Activated naive CD8-positive, alpha-beta T cell treated with anti-CD3 and anti-CD28 coated beads for 36 hours (primary cell): ENCODE measurements around the gene FAM168A. TPM values are rescaled to one million over a fixed set of nuclear protein-coding genes. Genes with fewer than 3 reads are reported as not detected.

Experiments
- DNase-seq: peaks from one replicate; pipeline ENCODE4 v3.0.0; 2021
- H3K27ac Mint-ChIP-seq: one replicate; pipeline ENCODE4 v1.8.0; 2022; ENCODE audit warnings: mild to moderate bottlenecking, moderate library complexity, mixed read lengths
- H3K27me3 Mint-ChIP-seq: one replicate; pipeline ENCODE4 v1.8.0; 2022; ENCODE audit warnings: mild to moderate bottlenecking, mixed read lengths
- H3K36me3 Mint-ChIP-seq: one replicate; pipeline ENCODE4 v1.8.0; 2021; ENCODE audit warnings: mild to moderate bottlenecking, mixed read lengths
- H3K4me1 Mint-ChIP-seq: one replicate; pipeline ENCODE4 v1.8.0; 2021; ENCODE audit warnings: mixed read lengths
- H3K4me3 Mint-ChIP-seq: one replicate; pipeline ENCODE4 v1.8.0; 2022; ENCODE audit warnings: mild to moderate bottlenecking, moderate library complexity, mixed read lengths
- H3K9me3 Mint-ChIP-seq: one replicate; pipeline ENCODE4 v1.8.0; 2022; ENCODE audit warnings: mixed read lengths
- total RNA-seq, 2 experiments: library from RNA; stranded (reverse); gene quantifications; one replicate each; pipeline ENCODE4 v1.2.3, GENCODE V29; 2021

FAM168A gene
- total RNA-seq, 2 experiments from 2014 or later = 11.3 to 11.7 TPM

- peaks cover 10% of the 10 kb centered on the region for H3K36me3 Mint-ChIP-seq
- no peaks in the 10 kb centered on the region for H3K27me3 Mint-ChIP-seq
- peaks cover 2% of the 10 kb centered on the region for H3K9me3 Mint-ChIP-seq
- DNase-seq = no peak
- H3K4me3 Mint-ChIP-seq = no peak overlapping the region
- peaks cover 18% of the 10 kb centered on the region for H3K4me1 Mint-ChIP-seq
- no peak overlapping the region for H3K27ac Mint-ChIP-seq
Observed at GRCh38 chr11:73554671-73555320, 43.1 kb downstream of the FAM168A start.

GRCh38 chr11:73553266-73553665 is 44.6 kb downstream of the FAM168A start:
- Mint-ChIP-seq H3K27ac (no peak overlapping the region), H3K4me1 (peaks cover 18% of the 10 kb centered on the region), H3K9me3 (peaks cover 2% of the 10 kb centered on the region), H3K36me3 (peaks cover 10% of the 10 kb centered on the region), H3K27me3 (no peaks in the 10 kb centered on the region), H3K4me3 (no peak overlapping the region)
- DNase-seq = no peak

- Mint-ChIP-seq H3K4me3 (no peak overlapping the region), H3K27ac (no peak overlapping the region), H3K36me3 (peaks cover 10% of the 10 kb centered on the region), H3K9me3 (peaks cover 2% of the 10 kb centered on the region), H3K4me1 (peaks cover 20% of the 10 kb centered on the region), H3K27me3 (no peaks in the 10 kb centered on the region)
- DNase-seq = no peak
Observed at GRCh38 chr11:73551677-73552076, 46.2 kb downstream of the FAM168A start.

GRCh38 chr11:73549376-73549775 is 48.5 kb downstream of the FAM168A start:
- Mint-ChIP-seq H3K27ac (no peak overlapping the region), H3K36me3 (peaks cover 5% of the 10 kb centered on the region), H3K27me3 (no peaks in the 10 kb centered on the region), H3K4me1 (peaks cover 14% of the 10 kb centered on the region), H3K9me3 (no peaks in the 10 kb centered on the region), H3K4me3 (no peak overlapping the region)
- DNase-seq = no peak

- Mint-ChIP-seq H3K9me3 (no peaks in the 10 kb centered on the region), H3K27ac (no peak overlapping the region), H3K4me1 (peaks cover 14% of the 10 kb centered on the region), H3K27me3 (no peaks in the 10 kb centered on the region), H3K36me3 (peaks cover 5% of the 10 kb centered on the region), H3K4me3 (no peak overlapping the region)
- DNase-seq = no peak
Observed at GRCh38 chr11:73547706-73548595, 50.0 kb downstream of the FAM168A start.

GRCh38 chr11:73542175-73542574 is 55.7 kb downstream of the FAM168A start:
- H3K27me3 Mint-ChIP-seq = no peaks in the 10 kb centered on the region
- no peak overlapping the region for H3K27ac Mint-ChIP-seq
- no peaks in the 10 kb centered on the region for H3K36me3 Mint-ChIP-seq
- peaks cover 16% of the 10 kb centered on the region for H3K4me1 Mint-ChIP-seq
- no peak for DNase-seq
- H3K4me3 Mint-ChIP-seq = no peak overlapping the region
- H3K9me3 Mint-ChIP-seq = no peaks in the 10 kb centered on the region

- Mint-ChIP-seq H3K27me3 (no peaks in the 10 kb centered on the region), H3K36me3 (peaks cover 6% of the 10 kb centered on the region), H3K4me3 (no peak overlapping the region), H3K27ac (no peak overlapping the region), H3K4me1 (peaks cover 16% of the 10 kb centered on the region), H3K9me3 (no peaks in the 10 kb centered on the region)
- DNase-seq = no peak
Observed at GRCh38 chr11:73539506-73540084, 58.3 kb downstream of the FAM168A start.

- H3K27me3 Mint-ChIP-seq = no peaks in the 10 kb centered on the region
- H3K9me3 Mint-ChIP-seq = no peaks in the 10 kb centered on the region
- H3K27ac Mint-ChIP-seq = peak overlapping the region; percentile 73
- DNase-seq = no peak
- H3K4me1 Mint-ChIP-seq = peaks cover 16% of the 10 kb centered on the region
- peaks cover 6% of the 10 kb centered on the region for H3K36me3 Mint-ChIP-seq
- peak overlapping the region; percentile 0 for H3K4me3 Mint-ChIP-seq
Observed at GRCh38 chr11:73538381-73538872, 59.5 kb downstream of the FAM168A start.

GRCh38 chr11:73537969-73538368 is 59.9 kb downstream of the FAM168A start:
- Mint-ChIP-seq H3K27me3 (no peaks in the 10 kb centered on the region), H3K27ac (peak overlapping the region; percentile 73), H3K9me3 (no peaks in the 10 kb centered on the region), H3K4me3 (no peak overlapping the region), H3K36me3 (peaks cover 6% of the 10 kb centered on the region), H3K4me1 (peaks cover 17% of the 10 kb centered on the region)
- DNase-seq = no peak

GRCh38 chr11:73536961-73537360 is 61.0 kb downstream of the FAM168A start:
- Mint-ChIP-seq H3K4me1 (peaks cover 20% of the 10 kb centered on the region), H3K27ac (no peak overlapping the region), H3K36me3 (peaks cover 6% of the 10 kb centered on the region), H3K9me3 (no peaks in the 10 kb centered on the region), H3K27me3 (no peaks in the 10 kb centered on the region), H3K4me3 (no peak overlapping the region)
- no peak for DNase-seq

- no peak for DNase-seq
- Mint-ChIP-seq H3K27ac (no peak overlapping the region), H3K9me3 (no peaks in the 10 kb centered on the region), H3K36me3 (peaks cover 6% of the 10 kb centered on the region), H3K4me3 (no peak overlapping the region), H3K27me3 (no peaks in the 10 kb centered on the region), H3K4me1 (peaks cover 29% of the 10 kb centered on the region)
Observed at GRCh38 chr11:73532310-73532709, 65.6 kb downstream of the FAM168A start.

GRCh38 chr11:73531386-73531785 is 66.5 kb downstream of the FAM168A start:
- Mint-ChIP-seq H3K27ac (no peak overlapping the region), H3K27me3 (no peaks in the 10 kb centered on the region), H3K4me1 (peaks cover 36% of the 10 kb centered on the region), H3K4me3 (no peak overlapping the region), H3K36me3 (peaks cover 2% of the 10 kb centered on the region), H3K9me3 (no peaks in the 10 kb centered on the region)
- DNase-seq = no peak

GRCh38 chr11:73530109-73530508 is 67.8 kb downstream of the FAM168A start:
- H3K27me3 Mint-ChIP-seq = no peaks in the 10 kb centered on the region
- no peak overlapping the region for H3K27ac Mint-ChIP-seq
- DNase-seq = no peak
- H3K4me3 Mint-ChIP-seq = no peak overlapping the region
- no peaks in the 10 kb centered on the region for H3K9me3 Mint-ChIP-seq
- peaks cover 36% of the 10 kb centered on the region for H3K4me1 Mint-ChIP-seq
- H3K36me3 Mint-ChIP-seq = peaks cover 3% of the 10 kb centered on the region

- DNase-seq = no peak
- Mint-ChIP-seq H3K4me1 (peaks cover 36% of the 10 kb centered on the region), H3K36me3 (peaks cover 5% of the 10 kb centered on the region), H3K9me3 (peaks cover under 1% of the 10 kb centered on the region), H3K27me3 (no peaks in the 10 kb centered on the region), H3K27ac (no peak overlapping the region), H3K4me3 (no peak overlapping the region)
Observed at GRCh38 chr11:73529204-73529530, 68.7 kb downstream of the FAM168A start.

- Mint-ChIP-seq H3K27me3 (no peaks in the 10 kb centered on the region), H3K36me3 (peaks cover 10% of the 10 kb centered on the region), H3K27ac (no peak overlapping the region), H3K4me3 (no peak overlapping the region), H3K9me3 (peaks cover 3% of the 10 kb centered on the region), H3K4me1 (peaks cover 36% of the 10 kb centered on the region)
- DNase-seq = no peak
Observed at GRCh38 chr11:73528483-73529203, 69.3 kb downstream of the FAM168A start.
